GM23248 (cell line): ENCODE data around the gene SYVN1. TPM values are rescaled to one million over a fixed set of nuclear protein-coding genes. Genes with fewer than 3 reads are reported as not detected.

Experiments
- DNase-seq: peaks from one replicate; pipeline ENCODE4 v3.0.0-alpha.2; 2015
- H2AFZ ChIP-seq: fragments of 200-600 bp; sonication (generic); 2 replicates; pipeline ENCODE4 v1.6.1; 2016; ENCODE audit warnings: antibody characterized with exemption
- H3F3A ChIP-seq: fragments of 200-600 bp; sonication (generic); 2 replicates; pipeline ENCODE4 v1.6.1; 2016; ENCODE audit warnings: mild to moderate bottlenecking, antibody characterized with exemption, mixed run types; ENCODE audit not compliant: insufficient read depth
- H3K27ac ChIP-seq: fragments of 200-600 bp; sonication (generic); 2 replicates; pipeline ENCODE4 v1.5.1; 2016; ENCODE audit warnings: mild to moderate bottlenecking
- H3K27me3 ChIP-seq: fragments of 200-600 bp; sonication (generic); replicated peaks from 2 replicates; pipeline ENCODE4 v1.6.1; 2016; ENCODE audit warnings: mild to moderate bottlenecking; ENCODE audit not compliant: insufficient read depth
- H3K36me3 ChIP-seq: fragments of 200-600 bp; sonication (generic); 2 replicates; pipeline ENCODE4 v1.6.1; 2016; ENCODE audit warnings: low read depth, mild to moderate bottlenecking
- H3K4me1 ChIP-seq: fragments of 200-600 bp; sonication (generic); 2 replicates; pipeline ENCODE4 v1.6.1; 2016; ENCODE audit warnings: mild to moderate bottlenecking; ENCODE audit not compliant: insufficient read depth
- H3K4me2 ChIP-seq: fragments of 200-600 bp; sonication (generic); one replicate; pipeline ENCODE4 v1.6.1; 2016; ENCODE audit warnings: mild to moderate bottlenecking; ENCODE audit not compliant: unreplicated experiment
- H3K4me3 ChIP-seq: fragments of 200-600 bp; sonication (generic); 2 replicates; pipeline ENCODE4 v1.5.1; 2016; ENCODE audit warnings: mild to moderate bottlenecking
- H3K79me2 ChIP-seq: fragments of 200-600 bp; sonication (generic); 2 replicates; pipeline ENCODE4 v1.6.1; 2016; ENCODE audit warnings: mild to moderate bottlenecking; ENCODE audit not compliant: insufficient read depth
- H3K9ac ChIP-seq: fragments of 200-600 bp; sonication (generic); 2 replicates; pipeline ENCODE4 v1.6.1; 2016; ENCODE audit warnings: mild to moderate bottlenecking
- H3K9me2 ChIP-seq: fragments of 200-600 bp; sonication (generic); 2 replicates; pipeline ENCODE4 v1.6.1; 2016; ENCODE audit warnings: mixed run types, mild to moderate bottlenecking, moderate library complexity; ENCODE audit not compliant: insufficient read depth
- H3K9me3 ChIP-seq: fragments of 200-600 bp; sonication (generic); one replicate; pipeline ENCODE4 v1.6.1; 2017; ENCODE audit warnings: low read depth
- H4K20me1 ChIP-seq: fragments of 200-600 bp; sonication (generic); 2 replicates; pipeline ENCODE4 v1.6.0; 2016; ENCODE audit not compliant: insufficient read depth
- EZH2 ChIP-seq: fragments of 200-600 bp; sonication (generic); IDR thresholded peaks from 2 replicates; pipeline ENCODE4 v1.6.1; 2018; ENCODE audit warnings: antibody characterized with exemption, mild to moderate bottlenecking; ENCODE audit not compliant: insufficient read depth, poor library complexity, severe bottlenecking
- EZH2phosphoT487 ChIP-seq: fragments of 200-600 bp; sonication (generic); IDR thresholded peaks from 2 replicates; pipeline ENCODE4 v1.6.1; 2018; ENCODE audit warnings: antibody characterized with exemption, moderate library complexity, mild to moderate bottlenecking, low read depth; ENCODE audit not compliant: insufficient read depth
- WGBS, 2 experiments: methylation state at CpG; one replicate each; pipeline ENCODE4 v1.1.6; 2015 to 2017; ENCODE audit warnings: low lambda C conversion rate in 2 of 2, low coverage in 1 of 2; ENCODE audit errors: missing lambda C conversion rate in 2 of 2; 5-methylcytosine and 5-hydroxymethylcytosine counted together
- in situ Hi-C: fragments of 300-500 bp; cut with MboI; formaldehyde crosslinking; loops from 2 replicates; pipeline ENCODE4 v1.15.0; 2020
- polyA plus RNA-seq: library from polyadenylated mRNA; unstranded; fragments of >200 nt; fragmentation: Nextera tagmentation; extraction: Ambion mirVana; gene quantifications from 2 replicates; pipeline ENCODE4 v1.2.1, GENCODE V29; 2016
- total RNA-seq: library from RNA; depleted of rRNA; stranded (reverse); fragments of >200 nt; shearing (Covaris generic); gene quantifications from 2 replicates; pipeline ENCODE4 v1.2.3, GENCODE V29; 2014

SYVN1 gene
- total and polyA plus RNA-seq, 2 experiments from 2014 or later, result 21.2 to 29.5 TPM

GRCh38 chr11:65089621-65090020 lies 44.7 kb downstream of the SYVN1 start:
- in situ Hi-C loops, result no loop called here
- peaks cover 9% of the 10 kb centered on the region; the same call in 1 of the 2 replicates for H3K36me3 ChIP-seq
- WGBS, 2 experiments, result 96 to 98% methylated on average over 4 of the region's 4 CpGs
- no peak overlapping the region for H2AFZ ChIP-seq
- no peak overlapping the region for H3K9ac ChIP-seq
- no peaks in the 10 kb centered on the region for H3K9me2 ChIP-seq
- no peak overlapping the region for H3K27ac ChIP-seq
- no peaks in the 10 kb centered on the region for H3K27me3 ChIP-seq
- 0 out of 2 replicates have a peak, but pooled peaks cover 5% of the 10 kb centered on the region for H3K4me1 ChIP-seq
- H3K4me3 ChIP-seq, result no peak overlapping the region
- no peak for DNase-seq
- TF ChIP-seq EZH2 (no peak), EZH2phosphoT487 (no peak)
- no peak overlapping the region for H3K4me2 ChIP-seq
- no peaks in the 10 kb centered on the region for H3K9me3 ChIP-seq
- H4K20me1 ChIP-seq, result no peaks in the 10 kb centered on the region
- peaks cover 14% of the 10 kb centered on the region for H3K79me2 ChIP-seq
- peaks cover 5% of the 10 kb centered on the region; the same call in 1 of the 2 replicates for H3F3A ChIP-seq

DNA sequence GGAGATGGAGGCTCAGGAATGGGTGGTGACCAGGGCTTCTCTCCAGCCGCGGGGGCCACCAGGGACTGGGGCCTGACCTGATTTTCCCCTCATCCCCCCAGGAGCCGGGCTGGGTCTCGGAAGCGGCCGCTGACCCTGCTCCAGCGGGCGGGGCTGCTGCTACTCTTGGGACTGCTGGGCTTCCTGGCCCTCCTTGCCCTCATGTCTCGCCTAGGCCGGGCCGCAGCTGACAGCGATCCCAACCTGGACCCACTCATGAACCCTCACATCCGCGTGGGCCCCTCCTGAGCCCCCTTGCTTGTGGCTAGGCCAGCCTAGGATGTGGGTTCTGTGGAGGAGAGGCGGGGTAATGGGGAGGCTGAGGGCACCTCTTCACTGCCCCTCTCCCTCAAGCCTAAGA lies 46.5 kb downstream of the SYVN1 start:
- H3K9me3 ChIP-seq, result no peaks in the 10 kb centered on the region
- no peaks in the 10 kb centered on the region for H3K27me3 ChIP-seq
- H3K9me2 ChIP-seq, result no peaks in the 10 kb centered on the region
- H3K4me2 ChIP-seq, result no peak overlapping the region
- no peak overlapping the region for H3K27ac ChIP-seq
- no peak for DNase-seq
- 83 to 86% methylated on average over 15 of the region's 15 CpGs for WGBS, 2 experiments
- no peak overlapping the region for H2AFZ ChIP-seq
- no peak for TF ChIP-seq EZH2phosphoT487
- TF ChIP-seq EZH2, result no peak
- peaks cover 9% of the 10 kb centered on the region; the same call in 1 of the 2 replicates for H3K36me3 ChIP-seq
- in situ Hi-C loops, result no loop called here
- H3F3A ChIP-seq, result no peaks in the 10 kb centered on the region
- 0 out of 2 replicates have a peak, but pooled peaks cover 5% of the 10 kb centered on the region for H3K4me1 ChIP-seq
- no peaks in the 10 kb centered on the region for H4K20me1 ChIP-seq
- H3K79me2 ChIP-seq, result peaks cover 27% of the 10 kb centered on the region
- no peak overlapping the region for H3K9ac ChIP-seq
- no peak overlapping the region for H3K4me3 ChIP-seq

DNA sequence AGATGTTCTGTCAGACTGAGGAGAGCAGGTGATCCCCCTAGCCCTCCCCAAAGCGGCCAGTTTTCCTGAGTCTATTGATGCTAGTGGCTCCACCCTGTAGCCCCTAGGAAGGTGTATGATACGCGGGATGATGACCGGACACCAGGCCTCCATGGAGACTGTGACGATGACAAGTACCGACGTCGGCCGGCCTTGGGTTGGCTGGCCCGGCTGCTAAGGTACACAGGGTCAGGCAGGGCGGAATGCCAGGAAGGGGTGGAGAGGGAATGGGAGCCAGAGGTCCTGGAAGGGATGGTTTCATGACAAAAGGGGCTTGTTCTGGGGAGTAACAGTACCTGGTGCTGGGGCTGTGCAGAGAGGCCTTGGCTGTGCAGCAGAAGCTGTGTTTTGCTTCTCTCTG lies 47.1 kb downstream of the SYVN1 start:
- Histone ChIP-seq H3K27me3 (no peaks in the 10 kb centered on the region), H3K79me2 (peaks cover 33% of the 10 kb centered on the region), H3K4me3 (no peak overlapping the region), H3K27ac (no peak overlapping the region), H3K36me3 (peaks cover 9% of the 10 kb centered on the region; the same call in 1 of the 2 replicates), H2AFZ (no peak overlapping the region), H3K9ac (no peak overlapping the region), H3K9me2 (no peaks in the 10 kb centered on the region), H3K4me2 (no peak overlapping the region), H3K9me3 (no peaks in the 10 kb centered on the region), H3F3A (no peaks in the 10 kb centered on the region), H4K20me1 (no peaks in the 10 kb centered on the region), H3K4me1 (0 out of 2 replicates have a peak, but pooled peaks cover 5% of the 10 kb centered on the region)
- in situ Hi-C loops, result no loop called here
- DNase-seq, result no peak
- 89 to 94% methylated on average over 11 of the region's 11 CpGs for WGBS, 2 experiments
- no peak for TF ChIP-seq EZH2phosphoT487
- TF ChIP-seq EZH2, result no peak

DNA sequence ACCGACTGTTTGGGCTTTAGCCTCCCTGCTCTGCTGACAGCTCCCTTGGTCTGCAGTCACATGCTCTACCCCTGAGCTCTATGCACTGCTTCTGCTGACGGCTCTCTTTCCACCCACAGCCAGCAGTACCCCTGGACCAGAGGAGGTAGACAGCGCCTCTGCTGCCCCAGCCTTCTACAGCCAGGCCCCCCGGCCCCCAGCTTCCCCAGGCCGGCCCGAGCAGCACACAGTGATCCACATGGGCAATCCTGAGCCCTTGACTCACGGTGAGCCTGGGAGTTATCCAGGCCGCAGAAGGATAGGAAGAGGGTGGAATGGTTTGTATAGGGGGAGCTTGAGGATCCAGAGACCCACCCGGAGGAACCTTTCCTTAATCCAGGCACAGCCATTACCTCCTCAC lies 47.5 kb downstream of the SYVN1 start:
- Histone ChIP-seq H3K27me3 (no peaks in the 10 kb centered on the region), H3K79me2 (peaks cover 37% of the 10 kb centered on the region), H4K20me1 (no peaks in the 10 kb centered on the region), H3F3A (no peaks in the 10 kb centered on the region), H3K36me3 (peaks cover 9% of the 10 kb centered on the region; the same call in 1 of the 2 replicates), H3K9me2 (no peaks in the 10 kb centered on the region), H3K4me2 (no peak overlapping the region), H3K27ac (no peak overlapping the region), H3K9ac (no peak overlapping the region), H3K4me3 (no peak overlapping the region), H3K9me3 (no peaks in the 10 kb centered on the region), H2AFZ (no peak overlapping the region), H3K4me1 (0 out of 2 replicates have a peak, but pooled peaks cover 5% of the 10 kb centered on the region)
- 72 to 76% methylated on average over 8 to 9 of the region's 9 CpGs for WGBS, 2 experiments
- no peak for DNase-seq
- TF ChIP-seq EZH2phosphoT487, result no peak
- in situ Hi-C loops, result no loop called here
